ENCODE data around the gene RFLNA. TPM values are rescaled to one million over a fixed set of nuclear protein-coding genes. Genes with fewer than 3 reads are reported as not detected.

Gene RFLNA
- total RNA-seq, 2 donors from 2014 or later: 2.0 to 6.5 TPM

DNA sequence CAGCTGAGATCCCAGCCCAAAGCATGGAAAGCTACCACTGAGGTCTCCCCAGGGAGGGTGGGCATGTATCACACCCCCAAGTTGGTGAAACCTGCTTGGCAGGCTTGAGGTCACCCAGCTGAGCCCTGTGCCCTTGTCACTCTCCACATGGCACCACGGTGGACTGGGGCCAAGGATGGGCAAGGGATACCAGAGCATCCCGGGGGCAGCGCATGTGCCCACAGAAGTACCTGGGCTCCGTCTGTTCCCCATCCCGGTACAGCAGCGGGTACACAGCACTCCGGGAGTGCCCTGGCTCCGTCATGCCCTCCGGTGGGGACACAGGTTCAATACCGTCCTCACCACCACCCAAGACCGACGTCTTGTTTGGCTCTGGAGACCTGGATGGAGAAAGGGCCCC lies 38.0 kb downstream of the RFLNA start:
- Histone ChIP-seq H3K4me1 (ENCODE audit: control insufficient read depth in 1 of 2, low read depth in 2 of 2) (peaks cover 4 to 14% of the 10 kb centered on the region in 2 donors), H3K36me3 (peaks cover 74% of the 10 kb centered on the region), H3K4me3 (no peak overlapping the region), H3K27ac (no peak overlapping the region), H3K27me3 (replicated peaks; ENCODE audit: insufficient read depth) (no peaks in the 10 kb centered on the region), H3K9me3 (no peaks in the 10 kb centered on the region)
- ATAC-seq (ENCODE audit: insufficient number of reproducible peaks, low FRiP score, low read depth) (no peak), DNase-seq (ENCODE audit: low spot score) (no peak)
- TF ChIP-seq, protein P1, sequence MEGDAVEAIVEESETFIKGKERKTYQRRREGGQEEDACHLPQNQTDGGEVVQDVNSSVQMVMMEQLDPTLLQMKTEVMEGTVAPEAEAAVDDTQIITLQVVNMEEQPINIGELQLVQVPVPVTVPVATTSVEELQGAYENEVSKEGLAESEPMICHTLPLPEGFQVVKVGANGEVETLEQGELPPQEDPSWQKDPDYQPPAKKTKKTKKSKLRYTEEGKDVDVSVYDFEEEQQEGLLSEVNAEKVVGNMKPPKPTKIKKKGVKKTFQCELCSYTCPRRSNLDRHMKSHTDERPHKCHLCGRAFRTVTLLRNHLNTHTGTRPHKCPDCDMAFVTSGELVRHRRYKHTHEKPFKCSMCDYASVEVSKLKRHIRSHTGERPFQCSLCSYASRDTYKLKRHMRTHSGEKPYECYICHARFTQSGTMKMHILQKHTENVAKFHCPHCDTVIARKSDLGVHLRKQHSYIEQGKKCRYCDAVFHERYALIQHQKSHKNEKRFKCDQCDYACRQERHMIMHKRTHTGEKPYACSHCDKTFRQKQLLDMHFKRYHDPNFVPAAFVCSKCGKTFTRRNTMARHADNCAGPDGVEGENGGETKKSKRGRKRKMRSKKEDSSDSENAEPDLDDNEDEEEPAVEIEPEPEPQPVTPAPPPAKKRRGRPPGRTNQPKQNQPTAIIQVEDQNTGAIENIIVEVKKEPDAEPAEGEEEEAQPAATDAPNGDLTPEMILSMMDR (IDR thresholded peaks at IDR 0.05): no peak

DNA sequence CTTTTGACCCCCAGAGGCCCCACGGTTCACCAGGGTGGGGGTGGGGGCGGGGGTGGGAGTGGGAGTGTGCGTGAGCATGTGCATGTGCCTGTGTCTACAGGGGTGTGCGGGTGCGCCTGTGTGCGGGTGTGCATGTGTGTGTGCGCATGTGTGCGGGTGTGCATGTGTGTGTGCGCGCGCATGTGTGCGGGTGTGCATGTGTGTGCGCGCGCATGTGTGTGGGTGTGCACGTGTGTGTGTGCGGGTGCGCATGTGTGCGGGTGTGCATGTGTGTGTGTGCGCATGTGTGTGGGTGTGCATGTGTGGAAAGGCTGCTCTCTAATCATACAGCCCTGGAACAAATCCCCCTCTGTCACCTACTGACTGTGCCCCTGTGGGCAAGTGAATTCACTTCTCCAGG lies 38.8 kb downstream of the RFLNA start:
- Histone ChIP-seq H3K4me3 (no peak overlapping the region), H3K27me3 (replicated peaks; ENCODE audit: insufficient read depth) (no peaks in the 10 kb centered on the region), H3K36me3 (peaks cover 74% of the 10 kb centered on the region), H3K9me3 (no peaks in the 10 kb centered on the region), H3K27ac (no peak overlapping the region), H3K4me1 (ENCODE audit: control insufficient read depth in 1 of 2, low read depth in 2 of 2) (peaks cover 0 to 6% of the 10 kb centered on the region in 2 donors)
- TF ChIP-seq, protein P1 (IDR thresholded peaks at IDR 0.05): no peak
- ATAC-seq (ENCODE audit: insufficient number of reproducible peaks, low FRiP score, low read depth) (no peak), DNase-seq (ENCODE audit: low spot score) (no peak)

DNA sequence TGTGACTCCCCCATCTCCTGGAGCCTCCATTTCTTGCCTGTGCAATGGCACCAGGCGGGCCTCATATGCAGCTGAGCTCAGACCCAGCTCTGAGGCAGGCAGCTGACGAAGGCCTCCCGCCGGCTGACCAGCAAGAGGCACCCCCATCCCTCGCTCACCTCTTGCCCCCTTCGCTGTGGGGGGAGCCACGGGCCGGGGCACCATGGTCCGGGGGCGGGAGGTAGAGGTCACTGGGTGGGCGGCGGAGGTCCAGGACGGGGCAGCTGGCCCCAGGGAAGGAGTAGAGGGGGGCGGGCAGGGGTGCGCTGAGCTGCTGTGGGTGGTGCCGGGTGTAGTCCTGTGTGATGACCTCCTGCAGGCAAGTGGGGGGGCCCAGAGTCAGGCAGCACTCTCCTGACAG lies 39.4 kb downstream of the RFLNA start:
- DNase-seq (ENCODE audit: low spot score): no peak
- Histone ChIP-seq H3K4me3 (no peak overlapping the region), H3K9me3 (no peaks in the 10 kb centered on the region), H3K27ac (no peak overlapping the region), H3K4me1 (ENCODE audit: control insufficient read depth in 1 of 2, low read depth in 2 of 2) (peaks cover 0 to under 1% of the 10 kb centered on the region in 2 donors), H3K27me3 (replicated peaks; ENCODE audit: insufficient read depth) (no peaks in the 10 kb centered on the region), H3K36me3 (peaks cover 74% of the 10 kb centered on the region)
- TF ChIP-seq, protein P1 (IDR thresholded peaks at IDR 0.05): no peak
- no peak for ATAC-seq (ENCODE audit: insufficient number of reproducible peaks, low FRiP score, low read depth)

DNA sequence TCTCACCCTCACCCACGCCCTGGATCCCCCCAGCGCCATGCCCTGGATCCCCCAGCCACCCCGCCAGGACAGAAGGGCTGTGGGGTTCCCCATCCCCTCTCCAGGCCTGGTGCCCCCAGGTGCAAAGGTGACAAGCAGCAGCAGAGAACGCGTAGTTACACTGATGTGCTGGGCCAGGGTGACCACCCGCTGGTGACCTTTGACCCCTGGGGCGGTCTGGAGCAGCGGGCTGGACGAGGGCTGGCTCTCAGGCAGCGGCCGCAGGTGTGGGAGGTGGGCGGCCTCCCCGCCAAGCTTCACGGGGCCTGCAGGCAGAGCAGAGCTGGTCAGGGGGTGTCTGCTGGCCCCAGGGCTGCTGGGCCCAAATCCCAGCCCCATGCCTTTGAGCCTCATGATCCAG lies 40.1 kb downstream of the RFLNA start:
- Histone ChIP-seq H3K4me3 (no peak overlapping the region), H3K9me3 (no peaks in the 10 kb centered on the region), H3K4me1 (ENCODE audit: control insufficient read depth in 1 of 2, low read depth in 2 of 2) (no peaks in the 10 kb centered on the region), H3K27ac (no peak overlapping the region), H3K27me3 (replicated peaks; ENCODE audit: insufficient read depth) (no peaks in the 10 kb centered on the region), H3K36me3 (peaks cover 76% of the 10 kb centered on the region)
- DNase-seq (ENCODE audit: low spot score): no peak
- ATAC-seq (ENCODE audit: insufficient number of reproducible peaks, low FRiP score, low read depth): no peak
- TF ChIP-seq, protein P1 (IDR thresholded peaks at IDR 0.05): no peak

DNA sequence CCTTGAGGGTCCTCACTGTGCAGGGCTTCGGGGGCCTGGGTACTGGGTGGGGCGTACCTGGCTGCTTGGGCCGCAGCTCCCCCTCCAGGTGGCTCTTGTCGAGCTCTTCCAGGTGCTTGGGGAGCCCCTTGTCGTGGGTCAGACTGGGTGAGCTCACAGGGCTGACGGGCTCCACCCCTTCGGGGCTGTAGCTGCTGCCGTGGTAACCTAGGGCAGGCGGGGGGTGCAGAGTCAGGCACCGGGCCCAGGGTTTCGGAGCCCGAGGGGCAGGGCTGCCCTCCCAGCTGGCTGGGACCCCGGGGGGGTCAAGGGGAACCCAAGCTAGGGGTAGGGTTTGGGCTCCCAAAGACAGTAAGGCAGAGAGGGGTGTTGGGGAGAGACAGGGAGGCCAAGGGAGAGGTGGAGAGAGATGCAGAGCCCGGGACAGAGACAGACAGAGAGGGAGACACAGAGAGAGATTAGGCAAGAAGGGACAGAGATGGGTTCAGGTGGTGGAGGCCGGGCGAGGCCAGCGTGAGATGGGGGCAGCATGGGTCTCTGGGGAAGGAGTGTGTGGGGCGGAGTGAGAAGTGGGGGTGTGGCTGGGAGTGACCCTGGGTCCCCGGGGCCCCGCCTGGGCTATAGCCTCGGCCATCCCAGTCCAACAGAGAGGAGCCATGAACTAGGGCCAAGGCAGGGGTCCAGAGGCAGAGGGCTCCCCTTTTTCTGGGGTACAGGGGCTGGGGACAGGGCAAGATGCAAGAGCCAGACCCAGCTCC lies 40.7 kb downstream of the RFLNA start:
- H3K9me3 ChIP-seq: no peaks in the 10 kb centered on the region
- no peak overlapping the region for H3K4me3 ChIP-seq
- no peaks in the 10 kb centered on the region for H3K4me1 ChIP-seq (ENCODE audit: control insufficient read depth in 1 of 2, low read depth in 2 of 2)
- no peak for ATAC-seq (ENCODE audit: insufficient number of reproducible peaks, low FRiP score, low read depth)
- TF ChIP-seq, protein P1 (IDR thresholded peaks at IDR 0.05): no peak
- no peak for DNase-seq (ENCODE audit: low spot score)
- H3K36me3 ChIP-seq: peaks cover 76% of the 10 kb centered on the region
- H3K27me3 ChIP-seq (replicated peaks; ENCODE audit: insufficient read depth): no peaks in the 10 kb centered on the region
- H3K27ac ChIP-seq: no peak overlapping the region

Measured in thoracic aorta (tissue), 2 donors.